ENCODE measurements around the gene TRANK1.

Gene TRANK1

GRCh38 chr3:36965440-36965839 is 20.6 kb upstream of the TRANK1 start:
- POLR2A ChIA-PET, result no interaction called here
- Histone ChIP-seq H3K9me3 (ENCODE audit: control insufficient read depth, insufficient read depth, low read depth, low read length) (no peaks in the 10 kb centered on the region), H3K36me3 (ENCODE audit: control insufficient read depth in 2 of 2, insufficient read depth in 1 of 2, low read length in 2 of 2) (no peaks in the 10 kb centered on the region), H3K4me1 (ENCODE audit: control insufficient read depth, insufficient read depth, low read length) (no peaks in the 10 kb centered on the region), H3K4me3 (ENCODE audit: low read depth, low read length) (no peak overlapping the region), H3K27ac (ENCODE audit: extremely low read depth, low read depth, low read length) (no peak overlapping the region)
- CTCF ChIA-PET, result no interaction called here
- no peak for TF ChIP-seq BCL11B (tag by site-specific recombination; IDR thresholded peaks at IDR 0.05; ENCODE audit: low read depth)
- TF ChIP-seq, protein P1, sequence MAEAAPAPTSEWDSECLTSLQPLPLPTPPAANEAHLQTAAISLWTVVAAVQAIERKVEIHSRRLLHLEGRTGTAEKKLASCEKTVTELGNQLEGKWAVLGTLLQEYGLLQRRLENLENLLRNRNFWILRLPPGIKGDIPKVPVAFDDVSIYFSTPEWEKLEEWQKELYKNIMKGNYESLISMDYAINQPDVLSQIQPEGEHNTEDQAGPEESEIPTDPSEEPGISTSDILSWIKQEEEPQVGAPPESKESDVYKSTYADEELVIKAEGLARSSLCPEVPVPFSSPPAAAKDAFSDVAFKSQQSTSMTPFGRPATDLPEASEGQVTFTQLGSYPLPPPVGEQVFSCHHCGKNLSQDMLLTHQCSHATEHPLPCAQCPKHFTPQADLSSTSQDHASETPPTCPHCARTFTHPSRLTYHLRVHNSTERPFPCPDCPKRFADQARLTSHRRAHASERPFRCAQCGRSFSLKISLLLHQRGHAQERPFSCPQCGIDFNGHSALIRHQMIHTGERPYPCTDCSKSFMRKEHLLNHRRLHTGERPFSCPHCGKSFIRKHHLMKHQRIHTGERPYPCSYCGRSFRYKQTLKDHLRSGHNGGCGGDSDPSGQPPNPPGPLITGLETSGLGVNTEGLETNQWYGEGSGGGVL (tag by site-specific recombination; IDR thresholded peaks at IDR 0.05), result no peak
- TF ChIP-seq, protein P2, sequence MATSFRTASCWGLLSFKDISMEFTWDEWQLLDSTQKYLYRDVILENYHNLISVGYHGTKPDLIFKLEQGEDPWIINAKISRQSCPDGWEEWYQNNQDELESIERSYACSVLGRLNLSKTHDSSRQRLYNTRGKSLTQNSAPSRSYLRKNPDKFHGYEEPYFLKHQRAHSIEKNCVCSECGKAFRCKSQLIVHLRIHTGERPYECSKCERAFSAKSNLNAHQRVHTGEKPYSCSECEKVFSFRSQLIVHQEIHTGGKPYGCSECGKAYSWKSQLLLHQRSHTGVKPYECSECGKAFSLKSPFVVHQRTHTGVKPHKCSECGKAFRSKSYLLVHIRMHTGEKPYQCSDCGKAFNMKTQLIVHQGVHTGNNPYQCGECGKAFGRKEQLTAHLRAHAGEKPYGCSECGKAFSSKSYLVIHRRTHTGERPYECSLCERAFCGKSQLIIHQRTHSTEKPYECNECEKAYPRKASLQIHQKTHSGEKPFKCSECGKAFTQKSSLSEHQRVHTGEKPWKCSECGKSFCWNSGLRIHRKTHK (tag by site-specific recombination; IDR thresholded peaks at IDR 0.05), result no peak
- no peak for TF ChIP-seq ZNF776 (tag by site-specific recombination; IDR thresholded peaks at IDR 0.05; ENCODE audit: borderline replicate concordance)
- TF ChIP-seq ZNF248 (tag by site-specific recombination; IDR thresholded peaks at IDR 0.05), result no peak
- TF ChIP-seq ZNF350 (tag by site-specific recombination; IDR thresholded peaks at IDR 0.05), result no peak
- TF ChIP-seq ZNF223 (tag by site-specific recombination; IDR thresholded peaks at IDR 0.05), result no peak
- no peak for TF ChIP-seq ZFP37 (tag by site-specific recombination; IDR thresholded peaks at IDR 0.05)
- no peak for TF ChIP-seq ZSCAN18 (tag by site-specific recombination; IDR thresholded peaks at IDR 0.05)
- TF ChIP-seq ZNF23 (tag by site-specific recombination; IDR thresholded peaks at IDR 0.05; ENCODE audit: borderline replicate concordance), result no peak
- TF ChIP-seq ZNF302 (tag by site-specific recombination; IDR thresholded peaks at IDR 0.05; ENCODE audit: low read depth), result no peak
- TF ChIP-seq ZNF596 (tag by site-specific recombination; IDR thresholded peaks at IDR 0.05), result no peak
- TF ChIP-seq SP2 (tag by site-specific recombination; IDR thresholded peaks at IDR 0.05), result no peak
- no peak for TF ChIP-seq ZBTB6 (tag by site-specific recombination; IDR thresholded peaks at IDR 0.05)
- TF ChIP-seq ZNF549 (tag by site-specific recombination; IDR thresholded peaks at IDR 0.05), result no peak
- TF ChIP-seq ZNF677 (tag by site-specific recombination; IDR thresholded peaks at IDR 0.05), result no peak
- TF ChIP-seq FEZF1 (tag by site-specific recombination; IDR thresholded peaks at IDR 0.05), result no peak
- no peak for TF ChIP-seq ZNF529 (tag by site-specific recombination; IDR thresholded peaks at IDR 0.05; ENCODE audit: insufficient replicate concordance)

GRCh38 chr3:36964817-36965216 is 20.0 kb upstream of the TRANK1 start:
- Histone ChIP-seq H3K36me3 (ENCODE audit: control insufficient read depth in 2 of 2, insufficient read depth in 1 of 2, low read length in 2 of 2) (no peaks in the 10 kb centered on the region), H3K4me3 (ENCODE audit: low read depth, low read length) (no peak overlapping the region), H3K4me1 (ENCODE audit: control insufficient read depth, insufficient read depth, low read length) (no peaks in the 10 kb centered on the region), H3K9me3 (ENCODE audit: control insufficient read depth, insufficient read depth, low read depth, low read length) (no peaks in the 10 kb centered on the region), H3K27ac (ENCODE audit: extremely low read depth, low read depth, low read length) (no peak overlapping the region)
- CTCF ChIA-PET, result no interaction called here
- POLR2A ChIA-PET, result no interaction called here
- TF ChIP-seq YY2 (tag by site-specific recombination; IDR thresholded peaks at IDR 0.05), result no peak
- TF ChIP-seq ZNF24 (tag by site-specific recombination; IDR thresholded peaks at IDR 0.05), result no peak
- no peak for TF ChIP-seq ZNF19 (tag by site-specific recombination; IDR thresholded peaks at IDR 0.05; ENCODE audit: low read depth)
- no peak for TF ChIP-seq ZNF791 (tag by site-specific recombination; IDR thresholded peaks at IDR 0.05)
- TF ChIP-seq OSR2 (tag by site-specific recombination; IDR thresholded peaks at IDR 0.05), result no peak
- no peak for TF ChIP-seq KLF10 (tag by site-specific recombination; IDR thresholded peaks at IDR 0.05)
- TF ChIP-seq ZSCAN4 (tag by site-specific recombination; IDR thresholded peaks at IDR 0.05), result no peak
- TF ChIP-seq TCF7L2 (IDR thresholded peaks at IDR 0.05; ENCODE audit: borderline replicate concordance, low read depth, low read length), result no peak
- TF ChIP-seq, protein P3, sequence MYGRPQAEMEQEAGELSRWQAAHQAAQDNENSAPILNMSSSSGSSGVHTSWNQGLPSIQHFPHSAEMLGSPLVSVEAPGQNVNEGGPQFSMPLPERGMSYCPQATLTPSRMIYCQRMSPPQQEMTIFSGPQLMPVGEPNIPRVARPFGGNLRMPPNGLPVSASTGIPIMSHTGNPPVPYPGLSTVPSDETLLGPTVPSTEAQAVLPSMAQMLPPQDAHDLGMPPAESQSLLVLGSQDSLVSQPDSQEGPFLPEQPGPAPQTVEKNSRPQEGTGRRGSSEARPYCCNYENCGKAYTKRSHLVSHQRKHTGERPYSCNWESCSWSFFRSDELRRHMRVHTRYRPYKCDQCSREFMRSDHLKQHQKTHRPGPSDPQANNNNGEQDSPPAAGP (tag by site-specific recombination; IDR thresholded peaks at IDR 0.05), result no peak
- TF ChIP-seq ZNF704 (tag by site-specific recombination; IDR thresholded peaks at IDR 0.05), result no peak

All from HEK293 (cell line).